Endothelial cell of umbilical vein (primary cell): ENCODE measurements around the gene MYOF. TPM values are rescaled to one million over a fixed set of nuclear protein-coding genes. Genes with fewer than 3 reads are reported as not detected.

ENCODE experiments used
- BruUV-seq: library from RNA; stranded (reverse); fragments of 400-500 nt; replicated peaks from 2 replicates; lab custom pipeline; 2021; lab: Mats Ljungman, UMichigan
- CTCF ChIA-PET: fragments of 300-600, 350-600 bp; sonication (Branson Sonifier 250); formaldehyde crosslinking; loops from one replicate; lab custom pipeline; 2021; ENCODE audit warnings: antibody characterized with exemption, inconsistent platforms; lab: Charles Lee
- POLR2A ChIA-PET: fragments of 300-600, 350-600 bp; sonication (Branson Sonifier 250); formaldehyde crosslinking; loops from one replicate; lab custom pipeline; 2021; ENCODE audit warnings: antibody characterized with exemption, inconsistent platforms; lab: Charles Lee
- DNase-seq: peaks from one replicate; pipeline ENCODE4 v3.0.0-alpha.2; 2011; ENCODE audit warnings: low read depth, low spot score
- FAIRE-seq: peaks from 2 replicates; lab custom pipeline; 2011; peaks lifted over from hg19 to GRCh38; lab: Jason Lieb, UNC
- H2AFZ ChIP-seq: 2 replicates; pipeline ENCODE4 v1.6.0; 2012; ENCODE audit warnings: low read depth, low read length, control low read depth, inconsistent platforms
- H3K27ac ChIP-seq: 2 replicates; pipeline ENCODE4 v1.5.1; 2011; ENCODE audit warnings: low read depth, mild to moderate bottlenecking, control low read depth, low read length, moderate library complexity; ENCODE audit not compliant: insufficient read depth
- H3K27me3 ChIP-seq, 2 experiments: 2 replicates each; pipeline versions ENCODE4 v1.6.0 to v1.6.1; 2011; ENCODE audit warnings: low read length in 2 of 2, mixed read lengths in 1 of 2; ENCODE audit not compliant: control insufficient read depth in 2 of 2, insufficient read depth in 2 of 2
- H3K36me3 ChIP-seq, 2 experiments: 2 replicates in 1 of 2; 3 replicates in 1 of 2; pipeline ENCODE4 v1.5.1; 2011; ENCODE audit warnings: low read length in 2 of 2, mild to moderate bottlenecking in 1 of 2, moderate library complexity in 1 of 2; ENCODE audit not compliant: control insufficient read depth in 2 of 2, insufficient read depth in 2 of 2; ENCODE audit errors: extremely low read depth in 1 of 2
- H3K4me1 ChIP-seq: 3 replicates; pipeline ENCODE4 v1.5.1; 2011; ENCODE audit warnings: mild to moderate bottlenecking, low read length; ENCODE audit not compliant: control insufficient read depth, insufficient read depth; ENCODE audit errors: extremely low read depth
- H3K4me2 ChIP-seq: 2 replicates; pipeline ENCODE4 v1.6.1; 2011; ENCODE audit warnings: low read length, control low read depth, mixed read lengths; ENCODE audit not compliant: insufficient read depth
- H3K4me3 ChIP-seq, 3 experiments: fragments of 200-600 bp in 1 of 3; sonication (generic), shearing (Covaris generic) in 1 of 3; replicated peaks in 1 of 3; 2 replicates each; pipeline ENCODE4 v1.5.1; 2011 to 2016; ENCODE audit warnings: control low read depth in 3 of 3, low read length in 3 of 3, mild to moderate bottlenecking in 2 of 3, inconsistent platforms in 1 of 3, low read depth in 1 of 3, moderate library complexity in 1 of 3; ENCODE audit not compliant: insufficient read depth in 1 of 3
- H3K79me2 ChIP-seq: 2 replicates; pipeline ENCODE4 v1.6.0; 2012; ENCODE audit warnings: low read length, inconsistent platforms; ENCODE audit not compliant: control insufficient read depth, insufficient read depth
- H3K9ac ChIP-seq: replicated peaks from 2 replicates; pipeline ENCODE3; 2011; ENCODE audit warnings: low read length, control low read depth; ENCODE audit not compliant: insufficient read depth; ENCODE audit errors: extremely low read depth
- H3K9me1 ChIP-seq: replicated peaks from 3 replicates; pipeline ENCODE4 v1.6.0; 2011; ENCODE audit warnings: mild to moderate bottlenecking, low read length; ENCODE audit not compliant: control insufficient read depth, insufficient read depth; ENCODE audit errors: extremely low read depth
- H3K9me3 ChIP-seq: replicated peaks from 2 replicates; pipeline ENCODE4 v1.5.1; 2012; ENCODE audit warnings: low read length, inconsistent platforms; ENCODE audit not compliant: control insufficient read depth, insufficient read depth
- H4K20me1 ChIP-seq: replicated peaks from 2 replicates; pipeline ENCODE3; 2011; ENCODE audit warnings: mild to moderate bottlenecking, low read length; ENCODE audit not compliant: control insufficient read depth, insufficient read depth; ENCODE audit errors: extremely low read depth
- CTCF ChIP-seq, 2 donors: IDR thresholded peaks; 1 replicate in 1 of 2; 2 replicates in 1 of 2; pipeline ENCODE4 v1.5.1; 2011; ENCODE audit warnings: low read length in 2 of 2, mild to moderate bottlenecking in 2 of 2, moderate library complexity in 2 of 2, control low read depth in 1 of 2, inconsistent platforms in 1 of 2, low read depth in 1 of 2; ENCODE audit not compliant: insufficient read depth in 1 of 2; ENCODE audit errors: extremely low read depth in 1 of 2
- EZH2 ChIP-seq: IDR thresholded peaks from 2 replicates; pipeline ENCODE4 v1.6.1; 2012; ENCODE audit warnings: borderline replicate concordance, low read depth, mild to moderate bottlenecking, moderate library complexity, low read length, inconsistent platforms; ENCODE audit not compliant: severe bottlenecking
- GATA2 ChIP-seq: IDR thresholded peaks from 2 replicates; pipeline ENCODE4 v1.7.0; 2011; ENCODE audit warnings: low read depth, mild to moderate bottlenecking, moderate library complexity, mixed read lengths, low read length; ENCODE audit not compliant: insufficient read length, insufficient read depth
- JUN ChIP-seq: IDR thresholded peaks from 2 replicates; pipeline ENCODE4 v1.6.1; 2011; ENCODE audit warnings: borderline replicate concordance, low read depth; ENCODE audit not compliant: insufficient read length, insufficient read depth
- POLR2A ChIP-seq: IDR thresholded peaks from 2 replicates; pipeline ENCODE4 v1.6.1; 2012; ENCODE audit warnings: low read depth, mild to moderate bottlenecking, control low read depth, low read length
- POLR2AphosphoS5 ChIP-seq: IDR thresholded peaks from 2 replicates; pipeline ENCODE4 v1.6.1; 2012; ENCODE audit warnings: low read depth, mild to moderate bottlenecking, control low read depth, low read length, moderate library complexity; ENCODE audit not compliant: insufficient read depth
- dilution Hi-C: fragments of 300-500 bp; cut with MboI; formaldehyde crosslinking; loops from one replicate; pipeline ENCODE4 v1.15.0; 2019; ENCODE audit warnings: low sequenced_read_pairs; ENCODE audit not compliant: extremely low pct_ligation_motif_present
- intact Hi-C: fragments of 100-400 bp; cut with micrococcal nuclease; formaldehyde crosslinking; loops from one replicate; pipeline ENCODE4 v1.10.0; 2022
- polyA plus RNA-seq, 4 experiments: library from polyadenylated mRNA; depleted of rRNA in 3 of 4; stranded (reverse) in 3 of 4; unstranded in 1 of 4; fragments of >200 nt; gene quantifications; 2 replicates each; pipeline versions ENCODE4 v1.2.1 to v1.2.3, GENCODE V29; 2011 to 2012; ENCODE audit warnings: missing spikeins in 1 of 4
- total RNA-seq: library from RNA; stranded (reverse); gene quantifications from 2 replicates; pipeline ENCODE4 v1.2.3, GENCODE V29; 2021

MYOF gene
- total and polyA plus RNA-seq, 2 donors (not counting 3 experiments of a cell fraction or from before 2014, with no cell fraction given), result 98.4 to 379 TPM

DNA sequence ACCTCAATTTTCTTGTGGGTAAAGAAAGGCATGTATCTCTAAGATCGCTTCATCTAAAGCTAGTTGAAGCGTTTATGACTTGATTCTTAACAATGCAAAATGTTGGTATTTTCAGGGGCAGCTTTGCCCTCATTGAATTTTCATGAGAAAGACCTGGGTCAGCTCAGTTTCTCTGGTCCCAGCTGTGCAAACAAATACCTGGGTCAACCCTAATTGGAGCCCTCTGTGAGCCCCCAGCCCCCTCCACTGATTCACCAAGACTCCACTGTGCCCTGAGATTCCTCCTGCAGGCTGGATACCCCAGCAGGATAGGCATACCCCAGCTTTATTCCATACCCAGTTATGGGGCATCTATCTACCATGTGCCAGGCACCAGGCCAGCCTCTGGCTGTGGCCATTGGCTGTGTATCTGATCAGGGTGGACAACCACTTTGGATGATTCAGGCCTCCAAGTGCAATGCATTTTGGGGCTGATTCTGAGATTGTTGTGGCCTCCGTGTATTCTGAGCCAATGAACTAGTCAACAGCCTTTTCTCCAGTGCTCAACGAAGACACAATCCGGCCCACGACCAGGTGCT lies 201.9 kb downstream of the MYOF start:
- TF ChIP-seq JUN (no peak), CTCF (IDR thresholded peaks at IDR 0.05; ENCODE audit: extremely low read depth in 1 of 2, insufficient read depth in 1 of 2, low read depth in 1 of 2, low read length in 2 of 2) (no peak), POLR2AphosphoS5 (no peak), GATA2 (no peak), EZH2 (no peak), POLR2A (no peak)
- dilution Hi-C loops, result loop anchor here (25.0 kb wide), 1 partner anchor 168 kb away; no protein-coding TSS in a partner anchor

More for the DNA sequence above, 201.9 kb downstream of the MYOF start:
- FAIRE-seq (no peak), DNase-seq (no peak)
- no peak overlapping the region for H3K4me3 ChIP-seq
- H3K4me1 ChIP-seq, result no peaks in the 10 kb centered on the region
- H3K9me1 ChIP-seq, result no peaks in the 10 kb centered on the region
- ChIA-PET CTCF (interaction anchor here (1.0 to 1.6 kb wide), 4 partner anchors 10 to 181 kb away, joined by 3 to 5 read pairs (median 3); no protein-coding TSS in a partner anchor), POLR2A (no interaction called here)
- no peaks in the 10 kb centered on the region for H3K79me2 ChIP-seq
- H3K4me2 ChIP-seq, result no peak overlapping the region
- no peaks in the 10 kb centered on the region for H3K27me3 ChIP-seq
- no TSS peak for BruUV-seq
- no peaks in the 10 kb centered on the region for H3K36me3 ChIP-seq
- no peaks in the 10 kb centered on the region for H4K20me1 ChIP-seq
- H2AFZ ChIP-seq, result no peak overlapping the region
- H3K9me3 ChIP-seq, result no peaks in the 10 kb centered on the region
- H3K9ac ChIP-seq, result no peak overlapping the region
- intact Hi-C loops, result no loop called here
- no peak overlapping the region for H3K27ac ChIP-seq
